HG03159 (cell line): ENCODE data around the gene MRPL14.
A peak's percentile ranks its signal among the peaks of the same experiment; 100 is the strongest.

ENCODE experiments used
- ATAC-seq: cut with Tn5 transposase; IDR thresholded peaks from one replicate; pipeline ENCODE4 v1.9.1; 2021; ENCODE audit warnings: mild to moderate bottlenecking, moderate library complexity; ENCODE audit not compliant: unreplicated experiment

MRPL14 gene

DNA sequence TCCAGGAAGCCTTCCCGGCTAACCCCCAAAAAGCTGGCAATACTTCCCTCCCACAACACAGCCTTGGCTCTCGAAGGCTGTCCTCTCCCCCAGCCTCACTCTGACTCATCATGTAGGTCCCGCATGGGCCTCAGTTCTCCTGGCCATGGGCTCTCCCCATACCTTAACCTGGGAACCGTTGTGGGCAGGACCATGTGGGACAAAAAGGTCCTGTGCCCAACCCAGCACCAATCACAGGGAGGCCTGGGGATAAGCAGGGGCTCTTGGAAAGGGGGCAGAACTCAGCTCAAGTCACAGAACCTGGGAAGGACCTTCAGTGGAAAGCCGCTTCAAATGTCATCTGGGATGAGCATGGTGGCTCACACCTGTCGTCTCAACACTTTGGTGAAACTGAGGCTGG lies 45.5 kb downstream of the MRPL14 start:
- ATAC-seq, result no peak

DNA sequence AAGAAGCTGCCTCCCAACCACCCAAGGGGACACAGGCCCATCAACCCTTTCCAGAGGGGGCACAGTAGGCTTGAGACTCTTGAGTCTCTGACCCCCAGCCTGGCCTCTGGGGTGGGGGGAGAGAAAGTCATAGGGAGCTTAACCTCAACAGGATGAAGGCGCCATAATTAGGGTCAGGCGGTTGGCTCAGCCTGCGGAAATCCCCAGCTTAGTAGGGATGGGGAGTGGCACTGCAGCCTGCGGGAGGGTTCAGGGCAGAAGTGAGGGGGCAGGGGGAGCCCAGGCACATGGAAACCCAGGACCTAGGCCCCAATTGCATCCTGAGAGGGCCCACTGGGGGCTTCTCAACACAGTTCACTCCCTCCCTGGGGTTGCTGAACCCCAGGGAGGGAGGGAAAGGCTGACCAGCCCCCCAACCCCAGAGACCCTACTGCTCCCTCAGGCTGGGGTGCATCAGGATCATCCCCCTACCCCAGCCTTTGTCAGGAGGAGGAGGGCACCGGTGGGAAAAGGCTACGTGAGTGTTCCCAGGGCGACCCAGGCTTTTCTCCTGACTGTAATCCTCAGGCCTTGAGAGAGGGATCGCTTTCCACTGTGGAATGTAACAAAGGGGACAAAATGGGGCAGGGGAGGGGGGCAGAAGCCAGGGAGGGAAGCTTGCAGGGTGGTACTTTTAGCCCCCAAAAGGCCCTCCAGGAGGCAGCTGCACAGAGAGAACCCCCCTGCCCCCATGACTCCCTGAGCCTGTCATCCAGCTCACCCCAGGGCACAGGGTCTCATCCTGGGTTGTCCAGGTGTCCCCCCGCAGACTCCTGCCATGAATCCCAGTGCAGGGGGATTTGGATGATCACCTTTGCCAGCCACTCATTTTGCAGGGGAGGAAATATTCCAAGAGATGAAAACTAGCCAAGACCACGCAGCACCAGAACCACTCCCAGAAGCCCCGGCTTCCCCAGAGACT lies 46.4 kb downstream of the MRPL14 start:
- ATAC-seq, result no peak

DNA sequence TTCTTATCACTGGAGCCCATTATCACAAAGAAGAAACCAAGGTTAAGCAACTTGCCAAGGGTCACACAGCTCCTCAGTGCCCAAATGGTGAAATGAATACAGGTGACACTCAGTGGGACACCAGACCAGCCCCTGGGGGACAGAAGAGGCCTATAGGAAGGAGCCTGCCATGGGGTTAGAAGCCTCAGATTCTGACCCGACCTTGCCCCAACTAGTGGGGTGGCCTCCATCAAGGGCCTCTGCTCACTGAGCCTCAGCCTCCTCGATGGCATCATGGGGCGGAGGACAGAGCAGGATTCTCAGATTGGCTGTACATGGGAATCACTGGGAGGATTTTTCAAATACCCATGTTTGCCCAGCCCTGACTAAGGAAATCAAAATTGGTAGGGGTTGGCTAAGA lies 47.6 kb downstream of the MRPL14 start:
- ATAC-seq, result no peak

DNA sequence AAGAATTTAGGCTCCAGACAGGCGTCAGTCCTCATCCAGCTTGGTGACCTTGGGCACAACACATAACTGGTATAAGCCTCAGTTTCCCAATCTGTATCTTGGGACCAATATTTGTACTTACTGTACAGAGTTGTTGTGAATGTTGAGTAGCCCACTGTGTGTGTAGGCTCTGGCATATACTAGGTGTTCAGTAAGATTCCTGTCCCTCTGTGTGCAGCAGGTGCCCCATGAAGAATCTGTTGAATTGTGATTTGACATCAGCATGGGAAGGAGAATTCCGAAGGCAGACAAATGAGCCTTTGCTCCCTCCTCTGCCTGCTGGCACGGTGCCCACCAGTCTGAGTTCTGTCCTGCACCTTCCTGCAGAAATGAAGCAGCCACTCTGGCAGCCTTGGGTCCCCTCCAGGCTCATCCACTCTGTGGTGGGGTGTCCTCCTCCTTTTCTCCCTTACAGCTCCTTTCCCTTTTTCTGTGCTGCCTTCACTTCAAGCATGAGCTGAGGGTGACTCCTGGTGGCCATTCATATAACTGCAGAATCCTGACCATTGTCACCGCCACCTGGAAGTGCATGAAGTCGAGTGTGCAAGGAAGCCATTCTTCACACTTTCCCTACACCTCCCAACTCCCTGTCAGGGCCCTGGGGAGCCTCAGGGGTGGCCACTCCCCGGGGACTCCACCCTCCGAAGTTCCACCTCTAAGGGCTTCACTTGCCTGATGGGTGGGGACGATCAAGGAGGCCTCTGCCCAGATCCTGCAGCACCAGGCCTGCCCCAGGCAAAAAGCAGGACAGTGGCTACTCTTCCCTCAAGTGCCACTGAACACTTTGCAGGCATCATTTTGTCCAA lies 48.2 kb downstream of the MRPL14 start:
- ATAC-seq, result no peak

DNA sequence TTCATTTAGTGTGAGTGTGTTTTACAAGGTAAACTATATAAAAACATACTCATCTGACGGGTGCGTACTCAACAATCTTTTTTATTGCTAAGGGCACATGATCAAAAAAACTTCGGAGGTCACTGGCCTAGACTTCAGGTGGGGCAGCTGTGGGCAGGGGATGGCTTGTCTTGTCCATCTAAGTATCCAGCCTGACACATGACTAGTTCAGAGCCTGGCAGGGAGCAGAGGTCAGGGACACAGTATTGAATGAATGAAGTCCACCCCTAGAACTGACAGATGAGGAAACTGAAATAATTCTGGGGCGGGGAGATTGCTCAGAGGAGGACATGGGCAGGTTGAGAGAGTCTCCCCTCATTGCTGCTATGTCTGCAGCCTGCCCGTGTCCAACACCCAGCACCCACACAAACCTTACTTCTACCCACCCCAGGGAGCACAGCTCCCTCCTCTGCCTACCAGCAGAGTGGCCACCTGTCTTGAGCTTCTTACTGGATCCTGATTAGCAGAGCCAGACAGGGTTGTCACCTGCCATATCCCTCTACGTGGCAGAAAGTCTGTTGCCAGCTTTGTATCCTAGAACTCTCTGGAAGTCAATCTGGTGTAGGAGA lies 48.9 kb downstream of the MRPL14 start:
- no peak for ATAC-seq

DNA sequence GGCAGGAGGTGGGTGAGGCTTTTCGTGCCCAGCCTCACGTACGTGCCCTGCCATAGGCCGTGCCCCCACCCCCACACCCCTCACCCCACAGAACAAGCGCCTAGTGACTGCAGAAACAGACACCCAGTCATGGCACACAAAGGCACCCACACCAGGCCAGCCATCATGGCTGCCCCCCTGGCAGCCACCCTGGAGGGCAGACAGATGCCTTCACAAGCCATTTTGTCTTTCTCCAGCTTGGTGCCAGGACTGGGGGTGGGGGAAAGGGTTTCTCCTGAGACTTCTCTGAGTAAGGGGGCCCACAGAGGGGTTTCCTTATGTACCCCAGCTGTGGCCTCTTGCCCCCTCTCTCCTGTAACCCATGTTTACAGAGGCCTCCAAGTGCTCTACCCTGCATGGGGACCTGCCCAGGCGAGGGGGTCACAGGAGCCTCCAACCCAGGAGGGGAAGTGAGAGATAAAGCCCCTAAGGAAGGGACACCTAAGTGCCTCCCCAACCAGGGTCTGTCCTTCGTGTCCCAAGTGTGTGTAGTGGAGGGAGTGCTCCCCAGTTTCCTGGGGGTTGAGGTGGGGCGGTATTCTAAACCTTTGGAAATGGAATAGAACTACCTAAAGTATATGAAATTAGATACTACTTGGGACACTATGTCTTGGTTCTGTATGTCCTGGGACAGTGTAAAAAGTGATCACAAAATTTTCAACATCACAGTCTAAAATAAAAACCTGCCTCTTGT lies 49.9 kb downstream of the MRPL14 start:
- no peak for ATAC-seq

DNA sequence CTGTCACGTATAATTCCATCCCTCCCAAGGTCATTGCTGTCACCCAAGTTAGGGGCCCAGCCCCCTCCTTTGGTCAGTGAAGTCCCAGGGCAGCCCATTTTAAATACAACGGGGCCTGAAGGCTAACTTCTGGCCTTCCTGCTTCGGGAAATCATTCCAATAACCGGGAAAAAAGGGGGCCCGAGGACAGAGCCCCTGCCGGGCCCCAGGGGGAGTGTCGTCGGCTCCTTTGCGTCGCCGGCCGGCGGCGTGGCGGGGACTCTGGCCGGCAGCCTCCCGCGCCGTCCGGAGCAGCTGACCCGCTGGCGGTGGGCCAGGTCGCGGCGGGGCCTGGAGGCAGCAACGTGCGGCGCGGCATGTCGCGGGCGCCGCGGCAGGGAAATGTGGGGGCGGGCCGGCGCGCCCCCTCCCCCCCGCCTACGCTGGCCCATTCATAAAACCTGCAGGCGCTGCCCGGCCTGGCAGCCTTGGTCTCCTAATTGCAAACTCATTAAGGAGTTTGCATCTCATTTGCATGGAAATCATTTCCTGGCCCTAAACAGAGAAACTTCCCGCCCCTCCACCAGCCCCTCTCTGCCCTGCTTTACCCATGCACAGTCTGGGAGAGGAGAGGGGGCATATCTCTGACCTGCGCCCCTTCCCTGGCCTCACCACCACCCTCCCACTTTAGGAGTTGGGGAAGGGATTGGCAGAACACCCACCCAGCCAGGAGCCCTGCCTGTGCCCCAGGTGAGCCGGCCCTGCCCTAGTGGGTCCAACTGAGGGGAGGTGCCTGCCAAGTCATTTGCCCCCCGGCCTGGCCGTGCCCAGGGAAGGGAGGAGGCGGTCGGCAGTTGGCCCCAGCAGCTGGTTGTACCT lies 50.7 kb downstream of the MRPL14 start:
- ATAC-seq, result no peak

DNA sequence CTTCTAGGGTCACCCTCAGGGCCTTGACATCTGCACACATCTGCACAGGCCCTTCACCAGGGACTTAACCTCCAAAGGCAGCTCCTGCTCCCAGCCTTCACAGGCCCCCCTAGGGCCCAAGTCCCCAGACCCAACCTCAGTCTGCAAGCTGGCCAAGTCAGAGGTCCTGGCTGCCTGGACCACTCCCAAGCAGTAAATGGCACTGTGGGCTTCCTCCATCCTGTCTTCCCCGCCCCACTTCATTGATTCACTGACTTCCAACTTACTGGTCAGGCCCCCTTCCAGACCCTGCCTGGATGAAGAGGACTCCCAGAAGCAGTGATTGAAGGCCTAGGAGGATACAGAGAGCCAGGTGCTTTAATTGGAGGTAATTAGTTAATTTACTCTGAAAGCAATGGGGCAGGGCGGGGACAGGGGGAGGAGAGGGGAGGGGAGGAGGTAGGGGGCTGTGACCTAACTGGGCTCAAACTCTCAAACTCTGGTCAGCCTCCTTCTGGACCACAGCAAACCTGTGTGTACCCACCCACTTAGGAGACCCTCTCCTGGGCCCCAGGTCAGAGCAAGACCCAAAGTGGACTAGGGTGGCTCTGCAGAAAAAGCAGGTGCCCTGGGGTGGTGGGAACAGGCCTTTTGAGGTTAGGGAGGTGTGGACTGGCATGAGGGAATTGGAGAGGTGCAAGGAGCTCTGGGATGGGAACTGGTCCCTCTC lies 51.5 kb downstream of the MRPL14 start:
- no peak for ATAC-seq

DNA sequence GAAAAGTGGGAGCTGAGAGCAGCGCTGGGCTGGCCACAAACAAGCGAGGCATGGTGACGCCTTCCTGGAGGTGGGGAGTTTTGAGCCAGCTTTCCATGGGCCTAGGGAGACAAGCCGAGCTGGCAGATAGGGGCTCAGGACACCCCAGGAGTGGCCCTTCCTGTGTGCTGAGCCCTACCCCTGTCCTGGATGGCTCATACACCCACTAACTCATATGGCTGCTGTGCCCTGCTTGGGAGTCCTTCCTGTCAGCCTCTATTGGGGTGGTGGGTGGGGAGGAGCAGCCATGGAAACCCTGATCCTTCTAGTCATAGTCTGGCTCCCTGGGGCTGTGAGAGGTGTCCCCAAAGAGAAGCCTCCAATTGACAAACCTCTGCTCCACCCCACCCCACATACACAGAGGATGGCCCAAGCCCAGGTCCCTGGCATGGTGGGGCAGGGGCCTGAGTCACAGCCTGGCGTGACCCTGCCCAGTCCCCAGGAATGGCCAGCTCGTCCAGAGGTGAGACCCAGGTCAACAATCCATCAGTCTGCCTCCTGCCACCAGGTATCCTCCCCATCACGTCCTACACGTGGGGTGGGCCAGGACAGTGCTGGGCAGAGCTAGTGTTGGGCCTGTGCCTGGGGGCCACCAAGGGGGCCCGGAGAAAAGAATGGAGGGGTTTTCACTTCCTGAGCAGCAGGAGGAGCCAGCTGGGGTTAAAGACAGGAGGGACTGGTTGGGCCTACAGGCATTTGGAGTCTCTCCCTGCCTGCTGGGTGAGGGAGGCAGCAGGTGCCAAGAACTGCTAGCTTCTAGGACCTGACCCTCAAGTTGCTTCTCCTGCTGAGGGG lies 52.2 kb downstream of the MRPL14 start:
- no peak for ATAC-seq

DNA sequence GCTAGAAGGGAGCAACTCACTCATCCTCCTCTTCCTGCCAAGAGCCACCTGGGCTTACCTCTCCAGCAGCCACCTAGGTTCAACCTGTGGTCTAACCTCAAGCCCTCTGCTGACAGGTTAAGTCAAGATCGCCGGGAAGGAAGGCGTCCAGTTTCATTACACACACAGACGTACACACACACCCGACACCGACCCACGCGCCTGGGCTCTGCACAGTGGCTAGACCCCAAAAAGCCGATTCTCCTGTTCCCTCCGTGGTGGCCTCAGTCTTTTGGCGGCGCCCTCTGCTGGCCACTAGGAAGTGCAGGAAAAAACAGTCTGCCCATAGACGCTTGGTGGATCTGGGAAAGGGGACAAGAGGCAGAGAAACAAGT lies 52.8 kb downstream of the MRPL14 start:
- ATAC-seq, result peak; percentile 39

DNA sequence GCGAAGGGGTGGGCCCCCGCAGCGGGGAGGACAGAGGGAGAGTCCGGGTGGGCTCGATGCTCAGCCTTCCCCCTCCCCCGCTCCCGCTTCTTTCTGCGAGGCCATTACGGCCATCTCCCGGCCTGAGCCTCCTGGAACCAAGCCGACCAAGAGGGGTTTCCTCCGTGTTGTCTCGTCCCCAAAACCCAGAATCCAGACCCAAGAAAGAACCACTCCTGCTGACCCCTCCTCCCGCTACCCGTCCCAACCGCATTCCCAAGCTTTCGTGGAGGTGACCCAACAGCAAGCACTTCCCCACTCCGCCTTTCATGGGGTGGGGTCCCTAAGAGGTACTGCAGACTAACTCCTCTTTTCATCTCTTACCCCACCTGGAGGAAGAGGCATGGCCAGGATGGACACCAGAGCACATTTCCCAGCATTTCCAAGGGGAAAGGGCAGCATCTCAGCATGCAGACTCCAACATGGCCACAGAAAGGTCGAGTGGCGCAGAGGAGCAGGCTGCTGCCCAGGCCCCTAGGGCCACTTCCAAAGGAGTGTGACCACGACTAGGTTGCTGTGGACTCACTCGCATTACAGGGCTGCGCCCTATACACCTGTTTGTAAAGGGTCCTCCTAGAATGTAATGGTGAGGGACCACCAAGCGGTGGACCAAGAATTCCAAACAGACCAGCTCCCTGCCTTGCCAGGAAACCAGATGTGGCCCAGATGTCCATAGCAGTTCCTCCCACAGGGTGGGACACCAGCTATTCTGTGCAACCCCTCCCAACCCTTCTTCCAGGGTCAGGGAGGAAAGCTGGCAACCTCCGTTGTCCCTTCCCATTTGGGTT lies 53.4 kb downstream of the MRPL14 start:
- ATAC-seq, result peak; percentile 8

DNA sequence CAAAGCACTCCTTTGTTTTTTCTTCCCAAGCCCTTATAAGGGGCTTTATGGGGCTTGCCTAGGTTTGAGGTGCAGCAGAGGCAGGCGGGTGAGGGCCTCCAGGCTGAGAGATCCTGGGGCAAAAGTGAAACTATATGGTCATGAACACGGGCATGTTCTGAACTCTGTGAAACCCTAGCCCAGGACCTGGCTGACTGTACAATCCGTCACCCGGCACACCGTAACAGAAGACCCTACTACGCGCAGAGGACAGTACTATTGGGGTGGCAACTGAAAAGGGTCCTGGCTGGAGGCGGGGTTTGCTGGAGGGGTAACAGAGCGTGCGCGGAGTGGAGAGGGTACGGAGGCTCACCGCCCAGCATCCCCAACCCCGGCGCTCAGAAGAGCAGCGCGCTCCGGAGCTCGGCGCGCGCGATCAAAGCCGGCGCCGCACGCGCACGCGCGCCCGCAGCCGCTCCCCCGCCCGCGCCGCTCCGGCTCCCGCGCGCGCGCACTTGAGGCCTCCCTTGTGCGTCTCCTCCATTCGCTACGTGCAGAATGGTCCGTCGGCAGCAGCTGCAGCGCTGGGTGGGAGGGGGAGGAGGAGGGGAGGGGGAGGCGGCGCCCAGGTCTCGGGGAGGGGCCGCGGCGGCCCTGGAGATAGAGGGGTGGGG lies 54.2 kb downstream of the MRPL14 start:
- peak; percentile 59 for ATAC-seq

DNA sequence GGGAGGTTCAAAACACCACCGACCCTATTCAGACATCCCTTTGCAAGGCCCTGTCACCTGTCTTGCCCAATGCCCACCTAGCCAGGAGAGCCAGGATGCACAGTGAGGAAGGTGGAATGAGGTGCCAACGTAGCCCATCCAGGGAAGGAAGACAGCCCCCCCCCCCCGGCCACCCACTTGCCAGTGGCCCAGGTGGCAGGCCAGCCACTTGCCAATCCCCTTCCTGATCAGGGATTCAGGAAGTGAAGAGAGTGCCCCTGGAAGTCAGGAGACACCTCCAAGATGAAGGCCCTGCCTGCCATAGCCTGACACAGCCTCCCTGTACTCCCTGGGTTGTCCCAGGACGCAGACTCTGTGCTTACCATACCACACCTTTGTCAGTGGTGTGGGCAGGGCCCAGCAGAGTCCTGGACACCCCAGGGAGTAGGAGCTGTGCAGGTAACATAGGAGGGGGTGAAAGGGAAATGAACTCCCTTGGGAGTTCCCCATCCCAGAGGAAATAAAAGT lies 54.7 kb downstream of the MRPL14 start:
- ATAC-seq, result no peak

DNA sequence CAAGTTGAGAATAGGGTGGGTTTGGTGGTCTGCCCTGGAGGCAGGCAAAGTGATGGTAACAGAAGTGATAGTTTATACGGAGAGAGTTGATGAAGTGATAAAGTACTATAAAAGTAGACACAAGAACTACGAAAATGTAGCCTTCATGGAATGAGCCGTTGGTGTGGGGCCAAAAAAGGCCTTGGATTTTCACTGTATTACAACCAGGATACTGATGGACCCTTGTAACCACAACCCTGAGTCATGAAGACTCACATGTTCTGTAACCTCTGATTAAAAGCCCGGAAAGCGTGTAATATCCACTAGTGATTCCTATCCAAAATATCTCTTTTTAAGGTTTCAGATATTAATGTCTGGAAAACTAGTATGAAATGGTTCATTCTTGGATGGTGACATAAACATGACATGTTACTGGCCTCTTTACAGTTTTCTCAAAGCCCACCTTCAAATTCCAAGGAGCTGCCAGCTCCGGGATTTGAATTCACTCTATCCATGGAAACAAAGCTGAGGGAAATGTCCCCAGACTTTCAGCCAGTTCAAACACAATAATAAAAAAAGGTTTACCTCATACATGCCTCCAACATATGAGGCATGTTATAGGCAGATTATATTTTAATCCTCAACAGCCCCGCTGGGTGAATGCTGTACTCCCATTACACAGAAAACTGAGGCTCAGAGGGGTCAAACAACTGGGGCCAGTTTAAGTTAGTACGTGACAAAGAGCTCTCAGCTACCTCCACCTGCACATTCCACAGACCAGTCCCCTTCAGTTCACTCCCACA lies 55.4 kb downstream of the MRPL14 start:
- no peak for ATAC-seq

DNA sequence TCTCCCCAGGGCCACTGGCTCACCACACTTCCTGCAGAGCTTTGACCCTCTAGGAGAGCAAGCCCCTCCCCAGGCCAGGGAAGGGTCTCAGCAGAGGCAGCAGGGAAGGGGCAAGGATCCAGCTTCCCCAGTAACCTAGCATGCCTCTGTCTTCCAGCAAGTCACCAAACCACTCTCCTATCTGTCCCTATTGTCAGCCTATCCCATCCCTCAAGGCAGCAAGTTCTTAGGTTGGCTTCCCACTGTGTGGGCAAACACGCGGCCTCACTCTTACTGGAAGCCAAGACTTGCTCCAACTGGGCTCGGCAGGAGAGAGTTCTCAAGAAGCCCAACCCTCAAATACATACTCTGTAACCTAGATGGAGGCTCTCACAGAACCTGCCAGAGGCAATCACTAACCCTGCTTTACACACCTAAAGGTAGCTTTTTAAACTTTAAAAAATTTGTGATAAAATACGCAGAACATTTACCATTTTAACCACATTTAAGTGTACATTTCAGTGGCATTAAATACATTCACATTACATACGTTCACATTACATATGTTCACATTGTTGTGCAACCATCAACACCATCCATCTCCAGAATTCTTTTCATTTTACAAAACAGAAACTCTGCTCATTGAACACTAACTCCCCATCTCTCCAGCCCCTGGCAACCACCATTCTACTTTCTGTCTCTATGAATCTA lies 58.5 kb downstream of the MRPL14 start:
- ATAC-seq, result no peak
